HEK293 (cell line): ENCODE measurements around the gene GYS2.

Experiments used
- CTCF ChIA-PET: fragments of 350-600 bp; formaldehyde crosslinking; extraction: SDS; loops from one replicate; lab custom pipeline; 2021; ENCODE audit warnings: antibody characterized with exemption; lab: Yijun Ruan, JAX
- POLR2A ChIA-PET: fragments of 300-600 bp; formaldehyde crosslinking; extraction: SDS; loops from one replicate; lab custom pipeline; 2020; ENCODE audit warnings: antibody characterized with exemption, inconsistent platforms; lab: Yijun Ruan, JAX
- H3K27ac ChIP-seq: fragments of 200-500 bp; sonication (Bioruptor generic); 2 replicates; pipeline ENCODE4 v1.5.1; 2014; ENCODE audit warnings: low read depth, low read length, control low read depth, inconsistent platforms; ENCODE audit errors: extremely low read depth
- H3K36me3 ChIP-seq, 2 experiments: fragments of 200-500 bp in 1 of 2; sonication (Bioruptor generic) in 1 of 2; 1 replicate in 1 of 2; 2 replicates in 1 of 2; pipeline ENCODE4 v1.5.1; 2014 to 2017; ENCODE audit warnings: inconsistent platforms in 2 of 2, low read length in 2 of 2; ENCODE audit not compliant: control insufficient read depth in 2 of 2, insufficient read depth in 1 of 2
- H3K4me1 ChIP-seq: fragments of 200-500 bp; sonication (Bioruptor generic); 2 replicates; pipeline ENCODE4 v1.5.1; 2014; ENCODE audit warnings: mild to moderate bottlenecking, low read length, inconsistent platforms; ENCODE audit not compliant: control insufficient read depth, insufficient read depth
- H3K4me3 ChIP-seq: 2 replicates; pipeline ENCODE4 v1.5.1; 2011; ENCODE audit warnings: low read depth, mild to moderate bottlenecking, control low read depth, low read length, moderate library complexity
- H3K9me3 ChIP-seq: fragments of 200-500 bp; sonication (Bioruptor generic); 2 replicates; pipeline ENCODE4 v1.5.1; 2014; ENCODE audit warnings: low read depth, low read length, inconsistent platforms; ENCODE audit not compliant: control insufficient read depth, insufficient read depth
- BCL11A ChIP-seq: fragments of 450-650 bp; formaldehyde crosslinking; IDR thresholded peaks from 2 replicates; pipeline ENCODE4 v1.5.1; 2016; ENCODE audit warnings: low read depth, missing biosample characterization, missing genetic modification characterization
- GLIS2 ChIP-seq: fragments of 450-650 bp; formaldehyde crosslinking; IDR thresholded peaks from 2 replicates; pipeline ENCODE4 v1.5.1; 2016; ENCODE audit warnings: missing biosample characterization, missing genetic modification characterization
- PRDM1 ChIP-seq: fragments of 450-650 bp; formaldehyde crosslinking; IDR thresholded peaks from 2 replicates; pipeline ENCODE4; 2016; ENCODE audit warnings: missing biosample characterization, missing genetic modification characterization
- PRDM10 ChIP-seq: fragments of 450-650 bp; formaldehyde crosslinking; IDR thresholded peaks from 2 replicates; pipeline ENCODE4 v1.5.1; 2016; ENCODE audit warnings: missing biosample characterization, missing genetic modification characterization
- SP7 ChIP-seq: fragments of 450-650 bp; formaldehyde crosslinking; IDR thresholded peaks from 2 replicates; pipeline ENCODE4 v1.5.1; 2016; ENCODE audit warnings: missing biosample characterization, missing genetic modification characterization
- ZBTB20 ChIP-seq: fragments of 450-650 bp; formaldehyde crosslinking; IDR thresholded peaks from 2 replicates; pipeline ENCODE4 v1.5.1; 2016; ENCODE audit warnings: missing biosample characterization, missing genetic modification characterization
- ZBTB26 ChIP-seq: fragments of 450-650 bp; formaldehyde crosslinking; optimal IDR thresholded peaks from 2 replicates; pipeline ENCODE3; 2016; ENCODE audit warnings: missing biosample characterization, mild to moderate bottlenecking, missing genetic modification characterization
- ZFP37 ChIP-seq: fragments of 450-650 bp; formaldehyde crosslinking; IDR thresholded peaks from 2 replicates; pipeline ENCODE4 v1.5.1; 2016; ENCODE audit warnings: missing biosample characterization, missing genetic modification characterization
- ZFP69B ChIP-seq: fragments of 450-650 bp; formaldehyde crosslinking; IDR thresholded peaks from 2 replicates; pipeline ENCODE4 v1.5.1; 2016; ENCODE audit warnings: missing biosample characterization, missing genetic modification characterization
- ZNF140 ChIP-seq: fragments of 450-650 bp; formaldehyde crosslinking; IDR thresholded peaks from 2 replicates; pipeline ENCODE4 v1.5.1; 2016; ENCODE audit warnings: missing biosample characterization, missing genetic modification characterization
- ZNF26 ChIP-seq: fragments of 450-650 bp; formaldehyde crosslinking; IDR thresholded peaks from 2 replicates; pipeline ENCODE4 v1.5.1; 2016; ENCODE audit warnings: missing biosample characterization, missing genetic modification characterization
- ZNF274 ChIP-seq, 2 experiments: fragments of 200-500 bp in 1 of 2; fragments of 450-650 bp in 1 of 2; sonication (Bioruptor generic) in 1 of 2; formaldehyde crosslinking in 1 of 2; IDR thresholded peaks; 2 replicates each; pipeline versions ENCODE4 v1.5.1 to v1.6.1; 2014 to 2016; ENCODE audit warnings: borderline replicate concordance in 1 of 2, inconsistent platforms in 1 of 2, low read length in 1 of 2, missing biosample characterization in 1 of 2, missing genetic modification characterization in 1 of 2
- ZNF280C ChIP-seq: fragments of 450-650 bp; formaldehyde crosslinking; IDR thresholded peaks from 2 replicates; pipeline ENCODE4 v1.5.1; 2016; ENCODE audit warnings: missing biosample characterization, missing genetic modification characterization
- ZNF335 ChIP-seq: fragments of 450-650 bp; formaldehyde crosslinking; conservative IDR thresholded peaks from 2 replicates; pipeline ENCODE4 v1.5.1; 2016; ENCODE audit warnings: missing biosample characterization, missing genetic modification characterization
- ZNF423 ChIP-seq: fragments of 450-650 bp; formaldehyde crosslinking; IDR thresholded peaks from 2 replicates; pipeline ENCODE4 v1.5.1; 2016; ENCODE audit warnings: missing biosample characterization, missing genetic modification characterization
- ZNF488 ChIP-seq: fragments of 450-650 bp; formaldehyde crosslinking; IDR thresholded peaks from 2 replicates; pipeline ENCODE4 v1.5.1; 2016; ENCODE audit warnings: missing biosample characterization, missing genetic modification characterization
- ZNF561 ChIP-seq: fragments of 450-650 bp; IDR thresholded peaks from 2 replicates; pipeline ENCODE4 v1.5.1; 2018; ENCODE audit warnings: missing biosample characterization, missing genetic modification characterization, borderline replicate concordance
- ZNF580 ChIP-seq: fragments of 450-650 bp; formaldehyde crosslinking; IDR thresholded peaks from 2 replicates; pipeline ENCODE4 v1.5.1; 2016; ENCODE audit warnings: missing biosample characterization, missing genetic modification characterization
- ZNF843 ChIP-seq: fragments of 450-650 bp; formaldehyde crosslinking; IDR thresholded peaks from 2 replicates; pipeline ENCODE4 v1.5.1; 2016; ENCODE audit warnings: missing biosample characterization, missing genetic modification characterization
- ZSCAN4 ChIP-seq: fragments of 450-650 bp; formaldehyde crosslinking; IDR thresholded peaks from 2 replicates; pipeline ENCODE4 v1.5.1; 2017; ENCODE audit warnings: missing biosample characterization, missing genetic modification characterization

Gene GYS2

GRCh38 chr12:21502164-21502496, 102.5 kb downstream of the GYS2 start:
- peaks cover 11% of the 10 kb centered on the region for H3K4me1 ChIP-seq
- peak overlapping the region; percentile 81 for H3K27ac ChIP-seq
- CTCF ChIA-PET, result interaction anchor here (1.0 kb wide), 1 partner anchor 253 kb away, joined by 5 read pairs; no protein-coding TSS in a partner anchor
- POLR2A ChIA-PET, result interaction anchor here (1.1 to 2.1 kb wide), 8 partner anchors 9 to 165 kb away, joined by 3 to 13 read pairs (median 5); partner anchors contain the start of genes LDHB, PYROXD1 and SPX
- peak; percentile 50; the same call in 1 of the 2 replicates for TF ChIP-seq ZBTB20
- peak; percentile 29; the same call in 1 of the 2 replicates for TF ChIP-seq PRDM10
- TF ChIP-seq ZNF335 (tag by site-specific recombination), result peak; percentile 98
- TF ChIP-seq ZNF423, result no peak
- peak; percentile 22 for TF ChIP-seq ZBTB26 (tag by site-specific recombination)
- TF ChIP-seq ZNF274 (IDR thresholded peaks at IDR 0.05; ENCODE audit: low read length), result no peak
- no peak for TF ChIP-seq ZNF274 (tag by site-specific recombination; IDR thresholded peaks at IDR 0.05; ENCODE audit: borderline replicate concordance)
- peaks cover 5 to 21% of the 10 kb centered on the region in 2 experiments; a peak in 2 of 3 replicates for H3K36me3 ChIP-seq
- no peaks in the 10 kb centered on the region for H3K9me3 ChIP-seq
- peak overlapping the region; percentile 85 for H3K4me3 ChIP-seq

- ChIA-PET CTCF (interaction anchor here (0.6 to 1.0 kb wide), 2 partner anchors 149 to 253 kb away, joined by 4 to 5 read pairs; no protein-coding TSS in a partner anchor), POLR2A (interaction anchor here (1.0 to 2.1 kb wide), 11 partner anchors 9 to 165 kb away, joined by 3 to 13 read pairs (median 4); partner anchors contain the start of genes LDHB, PYROXD1 and SPX)
- H3K36me3 ChIP-seq, result peaks cover 5 to 27% of the 10 kb centered on the region in 2 experiments; a peak in 2 of 3 replicates
- peak within 1 kb of the TSS; percentile 81 for H3K27ac ChIP-seq
- no peaks in the 10 kb centered on the region for H3K9me3 ChIP-seq
- H3K4me3 ChIP-seq, result peak within 1 kb of the TSS; percentile 85
- H3K4me1 ChIP-seq, result peaks cover 11% of the 10 kb centered on the region
- TF ChIP-seq ZFP69B (tag by site-specific recombination) (peak; percentile 32; the same call in 1 of the 2 replicates), ZNF26 (tag by site-specific recombination) (no peak), ZNF488 (no peak), ZNF843 (tag by site-specific recombination) (0 out of 2 replicates have a peak, but pooled peaks have one; percentile 9), ZNF140 (tag by site-specific recombination) (no peak), ZSCAN4 (no peak), ZNF280C (tag by site-specific recombination) (no peak), SP7 (tag by site-specific recombination) (peak; percentile 35; the same call in 1 of the 2 replicates), ZNF580 (tag by site-specific recombination) (peak; percentile 68), BCL11A (tag by site-specific recombination) (no peak), GLIS2 (tag by site-specific recombination) (peak; percentile 43; the same call in 1 of the 2 replicates), ZFP37 (tag by site-specific recombination) (peak; percentile 47; the same call in 1 of the 2 replicates), PRDM1 (tag by site-specific recombination) (peak; percentile 59), ZNF561 (tag by site-specific recombination) (peak; percentile 55)
These were observed 103.1 kb downstream of the GYS2 start, which contains the start of the genes GOLT1B and RECQL for GRCh38 chr12:21501258-21502163. Gene GOLT1B, plus strand, starts transcription at chr12:21501789. Its CDS starts 135 bp downstream, at chr12:21501924. Gene RECQL, minus strand, starts transcription at chr12:21501635. Its CDS starts 2,065 bp downstream, at chr12:21499570.
